ENCODE results near the gene FSIP2.

FSIP2 gene

GRCh38 chr2:185738679-185739472 lies at the start of gene FSIP2:
FSIP2 (plus strand) TSS chr2:185738804; CDS start chr2:185738895, 91 bp downstream.
- peak; percentile 2 for DNase-seq (ENCODE audit: low spot score)

- DNase-seq (ENCODE audit: low spot score), result no peak
Measured at GRCh38 chr2:185689906-185690539, 48.6 kb upstream of the FSIP2 start.

GRCh38 chr2:185695711-185696235 lies 42.8 kb upstream of the FSIP2 start:
- DNase-seq (ENCODE audit: low spot score), result no peak

GRCh38 chr2:185700883-185701282 lies 37.7 kb upstream of the FSIP2 start:
- no peak for DNase-seq (ENCODE audit: low spot score)

GRCh38 chr2:185734658-185735057 lies 3.9 kb upstream of the FSIP2 start:
- no peak for DNase-seq (ENCODE audit: low spot score)

- DNase-seq (ENCODE audit: low spot score), result no peak
Measured at GRCh38 chr2:185736210-185736609, 2.4 kb upstream of the FSIP2 start.

- no peak for DNase-seq (ENCODE audit: low spot score)
Measured at GRCh38 chr2:185745864-185746859, 7.6 kb downstream of the FSIP2 start.

- DNase-seq (ENCODE audit: low spot score), result no peak
Measured at GRCh38 chr2:185757356-185757755, 18.8 kb downstream of the FSIP2 start.

- no peak for DNase-seq (ENCODE audit: low spot score)
Measured at GRCh38 chr2:185771396-185771795, 32.8 kb downstream of the FSIP2 start.

- DNase-seq (ENCODE audit: low spot score), result no peak
Measured at GRCh38 chr2:185780890-185781289, 42.3 kb downstream of the FSIP2 start.

- DNase-seq (ENCODE audit: low spot score), result no peak
Measured at GRCh38 chr2:185782223-185782769, 43.7 kb downstream of the FSIP2 start.

GRCh38 chr2:185785156-185785555 lies 46.6 kb downstream of the FSIP2 start:
- DNase-seq (ENCODE audit: low spot score), result no peak

- DNase-seq (ENCODE audit: low spot score), result no peak
Measured at GRCh38 chr2:185785851-185786473, 47.4 kb downstream of the FSIP2 start.

GRCh38 chr2:185787227-185788145 lies 48.9 kb downstream of the FSIP2 start:
- DNase-seq (ENCODE audit: low spot score), result no peak

GRCh38 chr2:185790361-185790760 lies 51.8 kb downstream of the FSIP2 start:
- DNase-seq (ENCODE audit: low spot score), result no peak

GRCh38 chr2:185793532-185794345 lies 55.1 kb downstream of the FSIP2 start:
- DNase-seq (ENCODE audit: low spot score), result no peak

GRCh38 chr2:185796758-185797157 lies 58.2 kb downstream of the FSIP2 start:
- DNase-seq (ENCODE audit: low spot score), result no peak

- DNase-seq (ENCODE audit: low spot score), result no peak
Measured at GRCh38 chr2:185802926-185803325, 64.3 kb downstream of the FSIP2 start.

GRCh38 chr2:185806783-185807182 lies 68.2 kb downstream of the FSIP2 start:
- no peak for DNase-seq (ENCODE audit: low spot score)
